ENCODE data around the gene ITGB6. TPM values are rescaled to one million over a fixed set of nuclear protein-coding genes. Genes with fewer than 3 reads are reported as not detected.
"Not testable (repeated sequence)": the region's sequence is repeated elsewhere in the genome, so short reads cannot be mapped to it uniquely, and the experiment has no call there.

ITGB6 gene
- total RNA-seq, 1 donor from 2014 or later = 5.0 TPM

DNA sequence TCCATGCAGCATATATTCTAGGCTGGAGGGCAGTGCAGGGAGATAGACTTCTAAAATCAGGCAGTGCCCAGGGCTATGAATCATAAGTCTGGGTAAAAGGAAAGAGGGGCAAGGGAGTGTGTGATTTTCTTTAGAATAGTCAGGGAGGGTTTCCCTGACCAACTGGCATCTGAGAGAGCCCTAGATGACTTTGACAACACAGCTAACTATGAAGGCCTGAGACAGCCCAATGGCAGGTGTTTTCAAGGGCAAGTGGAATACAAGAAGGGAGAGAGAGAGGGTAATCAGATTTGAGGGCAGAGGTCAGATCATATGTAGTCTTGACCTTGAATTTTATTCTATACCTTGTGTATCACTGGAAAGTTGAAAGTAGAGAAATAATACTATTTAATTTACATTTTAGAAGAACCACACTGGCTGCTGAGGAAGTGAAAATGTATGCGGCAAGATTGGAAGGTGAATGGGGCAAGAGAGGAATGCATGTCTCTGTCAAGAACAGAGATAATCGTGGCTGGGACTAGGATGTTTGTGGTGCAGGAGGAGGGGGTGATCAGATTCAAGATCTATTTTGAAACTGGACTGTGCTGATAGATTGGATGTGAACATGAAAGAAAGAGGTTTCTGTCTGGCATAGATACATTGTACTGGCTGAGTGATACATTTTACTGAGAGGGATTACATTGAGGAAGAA, 1.9 kb upstream of the ITGB6 start:
- DNase-seq (ENCODE audit: missing footprints) = no peak
- no peak for ATAC-seq
- intact Hi-C loops (cut with DNase I) = no loop called here

DNA sequence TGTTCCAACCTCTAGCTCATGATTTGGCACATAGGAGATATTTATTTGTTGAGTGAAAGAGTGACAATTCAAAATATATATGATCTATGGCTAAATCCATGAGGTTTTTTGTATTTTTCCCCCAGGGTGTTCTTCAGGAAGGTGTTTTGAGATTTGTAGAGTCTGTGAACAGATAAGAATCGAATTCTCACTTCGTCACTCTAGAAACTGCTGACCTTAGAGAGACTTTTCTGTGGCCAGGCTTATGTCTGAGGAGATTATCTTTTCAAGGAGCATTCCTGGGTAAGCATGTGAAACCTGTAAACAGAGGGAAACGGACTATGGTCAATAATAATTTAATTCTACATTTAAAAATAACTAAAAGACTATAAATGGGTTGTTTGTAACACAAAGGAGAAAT, 849 bp upstream of the ITGB6 start:
- ATAC-seq = no peak
- DNase-seq (ENCODE audit: missing footprints) = no peak
- intact Hi-C loops (cut with DNase I) = no loop called here

DNA sequence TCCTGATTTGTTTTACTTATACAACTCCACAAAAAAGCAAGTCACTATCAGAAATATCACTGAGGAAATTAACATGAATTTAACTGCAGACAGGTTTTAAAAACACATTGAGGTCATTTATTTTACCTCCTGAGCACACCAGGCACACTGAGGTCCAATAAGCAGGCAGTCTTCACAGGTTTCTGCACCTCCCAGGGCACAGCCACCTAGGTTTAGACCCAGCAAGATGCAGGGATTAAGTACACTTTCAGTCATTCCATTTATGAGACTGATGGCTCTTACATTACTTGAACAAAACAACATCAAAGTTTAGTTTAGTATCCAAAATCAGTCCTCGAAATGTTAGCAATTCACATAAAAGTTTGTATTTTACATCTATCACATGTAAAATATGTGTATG, 1.0 kb downstream of the ITGB6 start:
- intact Hi-C loops (cut with DNase I) = no loop called here
- no peak for ATAC-seq
- DNase-seq (ENCODE audit: missing footprints) = no peak

DNA sequence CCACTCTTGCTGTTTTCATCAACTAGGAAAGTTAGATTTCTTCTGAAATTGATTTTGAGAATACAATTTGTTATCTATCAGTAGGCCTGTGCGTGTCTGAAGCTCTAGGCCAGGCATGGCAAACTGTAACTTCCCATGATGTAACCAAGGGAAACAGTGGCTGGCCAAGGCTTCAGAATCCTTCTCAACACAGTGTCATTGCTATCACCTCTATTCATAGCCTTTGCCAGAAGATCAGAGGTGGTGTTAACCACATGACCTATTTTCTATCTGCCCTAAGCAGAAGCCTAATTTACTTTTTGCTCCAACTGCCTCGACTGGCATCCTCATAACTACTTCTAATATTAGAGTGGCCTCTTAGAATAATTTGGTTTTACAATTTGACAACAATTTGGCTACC, 2.5 kb downstream of the ITGB6 start:
- intact Hi-C loops (cut with DNase I) = no loop called here
- no peak for DNase-seq (ENCODE audit: missing footprints)
- peak; percentile 70 for ATAC-seq

DNA sequence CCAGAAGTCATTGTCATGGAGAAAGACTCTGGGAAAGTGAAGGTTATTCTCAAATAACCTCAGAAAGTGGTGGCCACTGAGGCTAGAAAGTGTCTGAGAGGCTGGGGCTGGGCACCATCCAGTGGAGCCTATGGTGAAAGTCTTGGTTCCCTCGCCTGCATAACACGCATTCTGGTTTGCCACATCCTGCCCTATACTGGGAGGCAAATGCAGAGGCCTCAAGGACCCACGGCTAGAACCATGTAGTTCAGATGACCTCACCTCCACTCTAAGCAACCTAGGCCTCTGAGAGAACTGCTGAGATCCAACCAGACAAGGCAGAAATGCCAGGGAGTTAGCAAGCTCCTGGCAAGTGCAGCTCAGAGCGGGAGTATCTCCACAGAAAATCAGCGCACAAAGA, 5.1 kb downstream of the ITGB6 start:
- DNase-seq (ENCODE audit: missing footprints) (no peak), ATAC-seq (no peak)
- intact Hi-C loops (cut with DNase I) = no loop called here

DNA sequence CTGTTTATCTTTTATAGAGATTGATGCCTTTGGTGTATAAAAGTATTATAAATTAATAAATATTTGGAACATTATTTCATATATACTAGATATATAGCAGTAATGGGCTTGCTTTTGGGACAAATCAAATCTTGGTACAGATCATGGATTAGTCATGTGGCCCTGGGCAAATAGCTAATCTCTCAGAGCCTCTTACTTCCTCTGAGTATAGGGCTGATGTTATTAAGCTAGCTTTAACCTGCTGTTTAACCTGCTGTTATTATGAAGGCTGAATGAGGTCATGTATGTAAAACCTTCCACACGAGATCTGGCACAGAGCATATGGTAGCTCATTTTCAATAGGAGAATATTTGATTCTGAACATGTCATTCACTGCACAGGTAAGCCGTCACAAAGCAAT, 5.7 kb downstream of the ITGB6 start:
- DNase-seq (ENCODE audit: missing footprints) (no peak), ATAC-seq (no peak)
- intact Hi-C loops (cut with DNase I) = no loop called here

DNA sequence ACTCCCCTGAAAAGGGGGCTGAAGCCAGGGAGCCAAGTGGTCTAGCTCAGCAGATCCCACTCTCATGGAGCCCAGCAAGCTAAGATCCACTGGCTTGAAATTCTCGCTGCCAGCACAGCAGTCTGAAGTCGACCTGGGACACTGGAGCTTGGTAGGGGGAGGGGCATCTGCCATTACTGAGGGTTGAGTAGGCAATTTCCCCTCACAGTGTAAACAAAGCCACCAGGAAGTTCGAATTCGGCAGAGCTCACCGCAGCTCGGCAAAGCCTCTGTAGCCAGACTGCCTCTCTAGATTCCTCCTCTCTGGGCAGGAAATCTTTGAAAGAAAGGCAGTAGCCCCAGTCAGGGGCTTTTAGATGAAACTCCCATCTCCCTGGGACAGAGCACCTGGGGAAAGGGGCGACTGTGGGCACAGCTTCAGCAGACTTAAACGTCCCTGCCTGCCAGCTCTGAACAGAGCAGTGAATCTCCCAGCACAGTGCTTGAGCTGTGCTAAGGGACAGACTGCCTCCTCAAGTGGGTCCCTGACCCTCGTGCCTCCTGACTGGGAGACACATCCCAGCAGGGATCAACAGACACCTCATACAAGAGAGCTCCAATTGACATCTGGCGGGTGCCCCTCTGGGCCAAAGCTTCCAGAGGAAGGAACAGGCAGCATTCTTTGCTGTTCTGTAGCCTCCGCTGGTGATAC, 18.8 kb downstream of the ITGB6 start:
- ATAC-seq; DNase-seq (ENCODE audit: missing footprints); intact Hi-C loops (cut with DNase I): not testable (repeated sequence)

DNA sequence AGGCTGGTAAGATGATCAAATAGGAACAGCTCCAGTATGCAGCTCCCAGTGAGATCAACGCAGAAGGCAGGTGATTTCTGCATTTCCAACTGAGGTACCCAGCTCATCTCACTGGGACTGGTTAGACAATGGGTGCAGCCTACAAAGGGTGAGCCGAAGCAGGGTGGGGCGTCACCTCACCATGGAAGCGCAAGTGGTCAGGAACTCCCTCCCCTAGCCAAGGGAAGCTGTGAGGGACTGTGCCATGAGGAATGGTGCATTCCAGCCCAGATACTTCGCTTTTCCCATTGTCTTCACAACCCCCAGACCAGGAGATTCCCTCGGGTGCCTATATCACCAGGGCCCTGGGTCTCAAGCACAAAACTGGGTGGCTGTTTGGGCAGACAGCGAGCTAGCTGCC, 19.4 kb downstream of the ITGB6 start:
- ATAC-seq; DNase-seq (ENCODE audit: missing footprints); intact Hi-C loops (cut with DNase I): not testable (repeated sequence)

DNA sequence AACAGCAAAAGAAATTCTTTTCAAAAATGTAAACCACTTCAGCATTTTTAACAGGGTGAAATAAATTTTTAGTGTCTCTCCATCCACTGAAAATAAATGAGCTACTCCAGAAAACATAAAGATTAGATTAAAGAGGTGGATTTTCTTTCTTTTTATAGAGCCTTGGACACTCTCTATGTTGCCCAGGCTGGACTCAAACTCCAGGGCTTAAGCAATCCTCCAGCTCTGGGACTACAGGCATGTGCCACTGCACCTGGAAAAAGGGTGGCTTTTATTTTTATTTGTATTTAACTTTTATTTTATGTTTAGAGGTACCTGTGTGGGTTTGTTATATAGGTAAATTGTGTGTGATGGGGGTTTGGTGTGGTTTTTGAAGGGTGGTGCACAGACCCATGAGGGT, 19.9 kb downstream of the ITGB6 start:
- intact Hi-C loops (cut with DNase I) = no loop called here
- ATAC-seq = no peak
- no peak for DNase-seq (ENCODE audit: missing footprints)

DNA sequence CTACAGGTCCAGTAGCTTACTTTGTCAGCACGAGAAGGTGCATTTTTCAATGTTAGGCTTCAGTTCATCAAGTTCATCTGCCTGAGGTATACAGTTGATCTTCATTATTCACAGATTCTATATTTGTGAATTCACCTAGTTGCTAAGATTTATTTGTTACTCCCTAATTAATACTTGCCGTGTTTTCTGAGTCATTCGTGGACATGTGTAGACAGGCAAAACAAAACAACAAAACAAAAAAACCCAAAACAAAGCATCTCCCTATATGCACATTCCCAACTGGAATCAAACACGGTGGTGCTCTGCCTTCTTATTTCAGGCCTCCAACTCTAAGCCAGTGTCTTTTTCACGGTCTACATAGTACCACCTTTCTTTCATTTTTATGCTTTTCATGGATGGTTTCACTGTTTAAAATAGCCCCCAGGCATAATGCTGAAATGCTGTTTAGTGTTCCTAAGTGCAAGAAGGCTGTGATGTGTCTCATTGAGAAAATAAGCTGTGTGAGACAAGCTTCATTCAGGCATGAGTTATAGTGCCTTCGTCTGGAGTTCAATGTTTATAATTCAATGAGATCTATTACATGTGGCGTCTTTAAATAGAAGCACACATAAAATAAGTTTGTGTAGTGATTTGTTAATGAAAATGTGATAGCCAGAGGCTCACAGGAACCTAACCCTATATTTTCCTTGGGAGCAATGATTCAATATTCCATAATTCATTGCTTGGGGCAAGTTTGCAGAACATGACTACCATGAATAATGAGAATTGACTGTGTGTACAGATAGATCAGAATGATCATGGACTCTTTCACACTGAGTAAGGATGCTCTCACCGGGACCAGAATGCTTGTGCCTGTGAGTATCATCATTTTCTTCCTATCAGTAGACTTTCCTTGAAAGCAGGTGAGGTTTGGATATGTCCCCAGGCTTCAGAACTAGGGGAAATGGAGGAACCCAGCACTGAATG, 24.6 kb downstream of the ITGB6 start:
- intact Hi-C loops (cut with DNase I) = no loop called here
- ATAC-seq (no peak), DNase-seq (ENCODE audit: missing footprints) (no peak)

DNA sequence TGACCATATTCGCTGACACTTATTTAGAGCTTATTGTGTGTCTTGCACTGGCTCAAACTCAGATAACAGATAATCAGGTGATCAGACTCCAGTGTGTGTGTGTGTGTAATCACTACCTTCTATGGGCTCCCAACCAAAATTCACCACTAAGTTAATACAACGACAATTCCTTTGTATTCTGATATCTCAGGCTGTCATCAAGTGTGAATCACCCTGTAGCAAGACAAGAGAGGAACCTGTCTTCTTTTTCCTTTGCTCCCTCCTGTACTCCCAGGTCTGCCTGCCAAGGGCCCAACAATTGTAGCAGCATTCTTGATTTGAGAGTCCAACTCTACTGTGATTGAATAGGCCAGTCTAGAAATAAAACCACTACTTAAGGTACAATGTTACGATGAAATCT, 25.8 kb downstream of the ITGB6 start:
- intact Hi-C loops (cut with DNase I) = no loop called here
- ATAC-seq (no peak), DNase-seq (ENCODE audit: missing footprints) (no peak)

DNA sequence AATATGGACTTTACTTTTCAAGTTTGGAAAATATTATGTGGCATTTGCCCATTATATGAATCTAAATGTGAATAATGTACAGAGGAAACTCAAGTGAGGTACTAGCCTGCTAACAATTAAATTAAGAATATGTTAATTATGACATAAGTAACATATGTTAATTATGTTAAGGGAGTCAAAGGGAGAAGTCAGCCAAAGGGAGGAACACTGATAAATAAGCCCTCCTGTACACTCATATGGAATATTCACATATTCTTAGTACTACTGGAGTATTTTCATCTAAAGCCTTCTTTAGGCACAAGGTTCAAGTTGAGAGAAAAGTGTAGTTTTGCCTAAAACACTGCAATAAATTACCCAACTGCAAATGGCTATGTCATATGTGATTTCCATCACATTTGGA, 30.1 kb downstream of the ITGB6 start:
- no peak for DNase-seq (ENCODE audit: missing footprints)
- intact Hi-C loops (cut with DNase I) = no loop called here
- ATAC-seq = no peak

DNA sequence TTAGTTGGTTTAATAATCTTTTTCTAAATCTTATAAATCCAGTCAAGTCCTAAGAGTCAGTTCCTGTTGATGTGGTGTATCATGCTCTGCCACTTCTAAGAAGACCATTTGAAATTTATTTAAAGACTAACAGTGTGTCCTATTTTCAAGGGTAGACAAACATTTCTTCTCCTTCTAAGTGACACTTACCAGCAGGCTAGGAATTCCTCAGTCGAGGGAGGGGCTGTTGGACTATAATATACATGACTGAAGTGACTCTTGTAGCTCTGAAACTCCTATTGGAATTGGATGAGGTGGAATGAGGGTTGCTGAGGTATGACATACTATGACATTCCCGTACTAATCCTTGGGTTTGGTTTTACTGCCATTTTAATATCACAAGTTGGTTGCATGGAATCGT, 30.6 kb downstream of the ITGB6 start:
- ATAC-seq (no peak), DNase-seq (ENCODE audit: missing footprints) (no peak)
- intact Hi-C loops (cut with DNase I) = no loop called here

DNA sequence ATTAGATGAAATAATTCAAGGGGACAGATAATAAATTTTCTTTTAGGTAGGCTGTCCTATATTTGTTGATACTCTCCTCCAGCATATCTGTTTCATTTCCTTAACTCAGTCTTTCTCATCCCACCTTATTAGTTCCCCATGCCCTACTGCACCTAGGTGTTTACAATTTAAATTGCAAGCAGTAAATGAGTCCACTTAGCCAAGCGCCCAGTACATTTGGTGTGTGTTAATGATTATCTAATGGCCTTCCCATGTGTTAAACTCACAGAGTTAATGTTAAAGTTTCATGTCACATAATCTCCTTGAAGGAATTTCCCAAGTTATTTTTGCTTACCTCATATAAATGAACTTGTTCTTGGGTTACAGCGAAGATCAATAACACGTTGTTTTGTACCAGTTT, 31.2 kb downstream of the ITGB6 start:
- intact Hi-C loops (cut with DNase I) = no loop called here
- no peak for ATAC-seq
- DNase-seq (ENCODE audit: missing footprints) = no peak

DNA sequence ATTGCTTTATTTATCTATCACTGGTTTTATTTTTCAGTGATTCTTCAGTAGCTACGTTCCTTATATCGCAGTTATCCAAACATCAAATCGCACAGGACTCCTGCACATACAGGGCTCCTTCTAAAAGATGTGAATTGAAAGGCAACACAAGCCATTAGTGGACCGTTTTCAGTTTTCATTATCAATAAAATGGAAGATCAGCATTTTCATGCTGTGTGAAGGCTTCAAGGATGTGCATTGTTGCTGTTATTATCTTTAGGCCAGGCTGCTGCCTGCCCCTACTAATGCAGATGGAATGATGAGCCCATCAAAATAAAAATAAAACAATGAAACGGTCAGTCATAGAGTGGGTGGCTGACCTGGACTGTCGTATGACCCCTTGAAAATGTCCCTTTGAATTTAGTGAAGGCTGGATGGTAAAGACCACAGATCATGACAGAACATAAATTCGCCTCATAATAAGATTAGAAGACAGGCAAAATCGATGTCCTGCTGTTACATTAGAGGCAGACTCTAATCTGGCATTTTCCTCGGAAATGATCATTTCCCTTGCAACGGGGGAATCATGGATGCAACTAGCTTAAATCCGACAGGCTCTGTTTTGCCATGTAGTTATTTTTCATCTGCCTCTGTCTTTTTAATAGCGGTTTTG, 32.9 kb downstream of the ITGB6 start:
- DNase-seq (ENCODE audit: missing footprints) = no peak
- intact Hi-C loops (cut with DNase I) = no loop called here
- ATAC-seq = no peak

DNA sequence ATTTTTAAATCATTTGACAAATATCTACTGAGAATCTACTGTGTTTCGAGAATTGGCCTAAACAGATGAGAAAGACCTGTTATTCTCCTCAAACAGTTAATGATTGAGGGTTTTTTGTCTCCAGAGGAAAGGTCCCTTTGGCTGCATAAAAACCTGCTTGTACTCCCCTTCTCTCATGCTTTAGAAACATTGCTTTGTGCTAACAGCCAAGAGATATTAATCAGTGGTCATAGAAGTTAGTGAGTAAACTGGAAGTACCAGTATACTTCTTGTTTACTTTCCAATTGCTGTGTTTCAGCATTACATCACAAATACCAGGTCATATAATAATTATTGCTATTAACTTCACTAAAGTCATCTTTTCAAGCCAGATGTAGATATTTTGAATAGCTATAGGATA, 34.1 kb downstream of the ITGB6 start:
- intact Hi-C loops (cut with DNase I) = no loop called here
- no peak for ATAC-seq
- DNase-seq (ENCODE audit: missing footprints) = no peak

DNA sequence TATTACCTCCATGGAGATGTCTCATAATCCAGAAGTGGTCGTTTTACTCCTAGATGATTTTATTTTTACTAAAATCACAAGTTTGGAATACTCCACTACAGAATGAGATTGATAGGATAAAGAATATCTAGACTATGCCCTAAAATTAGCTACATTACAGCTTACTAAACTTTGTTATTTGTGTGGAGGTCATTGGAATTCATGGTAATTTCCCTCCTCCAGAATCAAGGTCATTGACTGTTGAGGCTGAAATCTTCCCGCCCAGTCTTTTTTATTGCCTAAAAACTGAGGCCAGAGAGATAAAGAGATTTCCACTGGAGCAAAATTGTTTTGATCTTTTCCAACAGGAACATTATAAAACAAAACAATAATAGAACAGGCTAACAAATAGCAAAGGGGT, 35.0 kb downstream of the ITGB6 start:
- DNase-seq (ENCODE audit: missing footprints) (no peak), ATAC-seq (no peak)
- intact Hi-C loops (cut with DNase I) = no loop called here

DNA sequence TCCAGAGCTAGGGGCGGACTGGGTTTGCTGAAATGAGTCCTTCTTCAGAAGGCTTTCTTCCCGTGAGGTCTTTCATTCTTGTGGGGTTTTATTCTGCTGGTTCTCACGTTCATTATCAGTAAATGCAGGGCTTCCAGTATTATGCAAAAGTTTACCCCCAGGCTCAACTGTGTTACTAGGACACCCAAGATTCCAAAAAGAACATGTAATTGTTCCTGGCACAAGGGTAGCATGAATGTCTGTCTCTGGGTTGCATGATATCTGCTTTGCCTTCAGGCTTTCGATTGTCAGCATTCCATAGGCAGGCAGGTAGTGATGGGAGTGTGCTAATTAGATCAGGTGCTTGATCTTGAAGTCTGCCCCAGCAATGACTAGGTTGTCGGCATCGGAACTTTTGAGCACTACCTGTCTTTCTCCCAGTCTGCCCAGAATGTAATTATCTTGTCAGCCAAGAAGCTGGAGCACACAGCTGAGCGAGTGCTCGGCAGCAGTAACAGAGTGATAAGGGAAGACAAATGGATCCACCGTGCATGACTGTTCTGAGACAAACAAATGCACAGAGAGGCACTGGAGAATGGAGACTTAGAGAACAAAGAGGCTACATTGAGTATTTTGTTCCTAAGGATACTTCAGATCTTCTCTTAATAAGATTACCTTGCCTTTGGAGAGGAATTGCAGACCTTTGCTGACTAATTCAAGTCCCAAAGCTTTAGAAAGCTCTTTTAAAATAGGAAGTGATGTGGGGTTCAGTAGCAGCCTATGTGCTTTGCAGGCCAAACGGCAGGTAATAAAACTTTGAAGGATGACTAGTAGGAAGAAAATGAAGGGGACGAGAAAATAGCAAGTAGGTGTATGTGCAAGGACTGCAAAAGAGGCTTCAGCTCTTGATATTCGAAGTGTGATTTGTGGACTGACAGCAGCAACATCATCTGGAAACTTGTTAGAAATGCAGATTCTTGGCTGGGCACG, 41.9 kb downstream of the ITGB6 start:
- DNase-seq (ENCODE audit: missing footprints) = no peak
- ATAC-seq = peak; percentile 39
- intact Hi-C loops (cut with DNase I) = no loop called here
